Sigmoid colon (tissue), 7 donors: ENCODE measurements around the gene PALMD. TPM values are rescaled to one million over a fixed set of nuclear protein-coding genes. Genes with fewer than 3 reads are reported as not detected.
A peak's percentile ranks its signal among the peaks of the same experiment; 100 is the strongest.

Experiments used
- DNase-seq: peaks from one replicate; pipeline ENCODE4 v3.0.0-alpha.2; 2019
- H3K27ac ChIP-seq, 4 donors: fragments of 200-600 bp; sonication (generic); one replicate each; pipeline ENCODE4 v1.5.1; 2016 to 2019; ENCODE audit warnings: mild to moderate bottlenecking in 1 of 4
- H3K27me3 ChIP-seq, 3 donors: fragments of 200-600 bp; sonication (generic); one replicate each; pipeline ENCODE4 v1.5.1; 2019; ENCODE audit warnings: mild to moderate bottlenecking in 1 of 3
- H3K36me3 ChIP-seq, 4 donors: fragments of 200-600 bp; sonication (generic); one replicate each; pipeline ENCODE4 v1.5.1; 2016 to 2019
- H3K4me1 ChIP-seq, 4 donors: fragments of 200-600 bp; sonication (generic); one replicate each; pipeline ENCODE4 v1.5.1; 2017 to 2019
- H3K4me3 ChIP-seq, 4 donors: fragments of 200-600 bp; sonication (generic); one replicate each; pipeline ENCODE4 v1.5.1; 2017 to 2019; ENCODE audit warnings: mild to moderate bottlenecking in 2 of 4, moderate library complexity in 1 of 4
- H3K9me3 ChIP-seq, 4 donors: fragments of 200-600 bp in 3 of 4; sonication (generic) in 3 of 4; one replicate each; pipeline versions ENCODE4 v1.5.1 to v1.6.1; 2013 to 2019
- CTCF ChIP-seq, 4 experiments: fragments of 450-650 bp in 3 of 4; fragments of 200-600 bp in 1 of 4; IDR thresholded peaks; one replicate each; pipeline ENCODE4 v1.5.1; 2016 to 2019; ENCODE audit warnings: antibody characterized with exemption in 4 of 4, mild to moderate bottlenecking in 3 of 4, moderate library complexity in 2 of 4
- EP300 ChIP-seq, 4 donors: sonication (generic); formaldehyde crosslinking; IDR thresholded peaks; one replicate each; pipeline ENCODE4 v1.6.1; 2017; ENCODE audit warnings: antibody characterized with exemption in 4 of 4
- POLR2A ChIP-seq, 2 donors: fragments of 450-650 bp; IDR thresholded peaks; one replicate each; pipeline ENCODE4 v1.6.1; 2016; ENCODE audit warnings: antibody characterized with exemption in 2 of 2, mild to moderate bottlenecking in 2 of 2, moderate library complexity in 2 of 2
- POLR2AphosphoS5 ChIP-seq, 4 donors: sonication (generic); formaldehyde crosslinking; IDR thresholded peaks; one replicate each; pipeline ENCODE4 v1.6.1; 2017; ENCODE audit warnings: antibody characterized with exemption in 4 of 4
- WGBS, 2 donors: extraction: QIAGEN DNeasy Blood & Tissue Kit; methylation state at CpG; one replicate each; pipeline ENCODE4 v1.1.7; 2013; 5-methylcytosine and 5-hydroxymethylcytosine counted together
- intact Hi-C: fragments of 100-400 bp; cut with DNase I; formaldehyde crosslinking; loops from one replicate; pipeline ENCODE4 v1.15.1; 2023
- polyA plus RNA-seq, 3 donors: library from polyadenylated mRNA; stranded (reverse); fragments of 200-250 nt; gene quantifications; one replicate each; pipeline ENCODE4 v1.2.3, GENCODE V29; 2013
- total RNA-seq, 4 donors: library from RNA; depleted of rRNA; stranded (reverse); fragments of >200 nt; gene quantifications; one replicate each; pipeline ENCODE4 v1.1.0, GENCODE V29; 2016
- donor health status: healthy with polysubstance abuse.
- donor health status: Bipolar disorder and iron deficiency.
- donor health status: healthy.

PALMD gene
- total and polyA plus RNA-seq, 7 donors, result 0.92 to 20.2 (median 8.1) TPM

GRCh38 chr1:99643021-99643779 lies 2.7 kb upstream of the PALMD start:
- intact Hi-C loops, result no loop called here
- peak overlapping the region in 1 of 4 donors; percentile 7 for H3K27ac ChIP-seq
- 90 to 97% methylated on average over 1 of the region's 1 CpG for WGBS, 2 donors

GRCh38 chr1:99644279-99645004 lies 1.5 kb upstream of the PALMD start:
- TF ChIP-seq POLR2A (IDR thresholded peaks at IDR 0.05) (no peak), POLR2AphosphoS5 (IDR thresholded peaks at IDR 0.05) (no peak), EP300 (IDR thresholded peaks at IDR 0.05) (no peak), CTCF (IDR thresholded peaks at IDR 0.05) (no peak)
- DNase-seq, result no peak
- intact Hi-C loops, result no loop called here
- Histone ChIP-seq H3K36me3 (no peaks in the 10 kb centered on the region), H3K9me3 (no peaks in the 10 kb centered on the region), H3K27me3 (no peaks in the 10 kb centered on the region), H3K4me3 (no peak overlapping the region), H3K27ac (peak overlapping the region in 2 of 4 donors; percentile 65 to 85), H3K4me1 (peaks cover 0 to 15% (median 6%) of the 10 kb centered on the region in 4 donors)
- 78 to 82% methylated on average over 2 of the region's 2 CpGs for WGBS, 2 donors

More at GRCh38 chr1:99643021-99643779, 2.7 kb upstream of the PALMD start:
- H3K36me3 ChIP-seq, result no peaks in the 10 kb centered on the region
- no peak for DNase-seq
- no peak for TF ChIP-seq CTCF (IDR thresholded peaks at IDR 0.05)
- no peaks in the 10 kb centered on the region for H3K9me3 ChIP-seq
- H3K27me3 ChIP-seq, result no peaks in the 10 kb centered on the region
- no peak overlapping the region for H3K4me3 ChIP-seq
- peaks cover 0 to 15% (median 6%) of the 10 kb centered on the region in 4 donors for H3K4me1 ChIP-seq

- TF ChIP-seq POLR2AphosphoS5 (IDR thresholded peaks at IDR 0.05) (peak in 1 of 4 donors; percentile 23), POLR2A (IDR thresholded peaks at IDR 0.05) (no peak)
- no peaks in the 10 kb centered on the region for H3K36me3 ChIP-seq
- H3K4me1 ChIP-seq, result peaks cover 0 to 21% (median 9%) of the 10 kb centered on the region in 4 donors
- H3K27ac ChIP-seq, result peak overlapping the region in 2 of 4 donors; percentile 65 to 85
- no peaks in the 10 kb centered on the region for H3K9me3 ChIP-seq
- intact Hi-C loops, result no loop called here
- 73 to 82% methylated on average over 5 of the region's 5 CpGs for WGBS, 2 donors
- no peaks in the 10 kb centered on the region for H3K27me3 ChIP-seq
- no peak for DNase-seq
- H3K4me3 ChIP-seq, result no peak overlapping the region
These were observed 710 bp upstream of the PALMD start for GRCh38 chr1:99645203-99645602.

- TF ChIP-seq POLR2A (IDR thresholded peaks at IDR 0.05) (no peak), CTCF (IDR thresholded peaks at IDR 0.05) (no peak), POLR2AphosphoS5 (IDR thresholded peaks at IDR 0.05) (no peak), EP300 (IDR thresholded peaks at IDR 0.05) (no peak)
- Histone ChIP-seq H3K9me3 (no peaks in the 10 kb centered on the region), H3K4me1 (peaks cover 0 to 31% (median 16%) of the 10 kb centered on the region in 4 donors), H3K36me3 (no peaks in the 10 kb centered on the region), H3K27ac (peak overlapping the region in 3 of 4 donors; percentile 62 to 85 (median 65)), H3K27me3 (no peaks in the 10 kb centered on the region), H3K4me3 (peak overlapping the region in 3 of 4 donors; percentile 29 to 41 (median 33))
- intact Hi-C loops, result no loop called here
- WGBS, 2 donors, result 76 to 85% methylated on average over 5 of the region's 5 CpGs
- no peak for DNase-seq
These were observed 955 bp downstream of the PALMD start for GRCh38 chr1:99646868-99647267.

- no peak for TF ChIP-seq EP300 (IDR thresholded peaks at IDR 0.05)
- no peak for TF ChIP-seq POLR2AphosphoS5 (IDR thresholded peaks at IDR 0.05)
- TF ChIP-seq CTCF (IDR thresholded peaks at IDR 0.05), result no peak
- TF ChIP-seq POLR2A (IDR thresholded peaks at IDR 0.05), result no peak
- Histone ChIP-seq H3K36me3 (no peaks in the 10 kb centered on the region), H3K27ac (peak overlapping the region in 2 of 4 donors; percentile 65 to 85), H3K27me3 (no peaks in the 10 kb centered on the region), H3K4me3 (peak overlapping the region in 2 of 4 donors; percentile 33 to 41), H3K9me3 (no peaks in the 10 kb centered on the region), H3K4me1 (peaks cover 0 to 31% (median 16%) of the 10 kb centered on the region in 4 donors)
- no peak for DNase-seq
- intact Hi-C loops, result no loop called here
- WGBS, 2 donors, result 34 to 61% methylated on average over 4 of the region's 4 CpGs
These were observed 1.6 kb downstream of the PALMD start for GRCh38 chr1:99647490-99647889.
